Suprapubic skin (tissue), 4 donors: ENCODE data around the gene CELSR1. TPM values are rescaled to one million over a fixed set of nuclear protein-coding genes. Genes with fewer than 3 reads are reported as not detected.
"Not testable (repeated sequence)": the region's sequence is repeated elsewhere in the genome, so short reads cannot be mapped to it uniquely, and the experiment has no call there.

Experiments
- DNase-seq, 2 donors: peaks; one replicate each; pipeline ENCODE4 v3.0.0-alpha.2; 2019; ENCODE audit warnings: low spot score in 2 of 2
- H3K27ac ChIP-seq: fragments of 200-600 bp; sonication (generic); one replicate; pipeline ENCODE4 v1.5.1; 2019
- H3K27me3 ChIP-seq: fragments of 200-600 bp; sonication (generic); one replicate; pipeline ENCODE4 v1.5.1; 2019
- H3K36me3 ChIP-seq: fragments of 200-600 bp; sonication (generic); one replicate; pipeline ENCODE4 v1.5.1; 2019
- H3K4me1 ChIP-seq: fragments of 200-600 bp; sonication (generic); one replicate; pipeline ENCODE4 v1.5.1; 2019
- H3K4me3 ChIP-seq: fragments of 200-600 bp; sonication (generic); one replicate; pipeline ENCODE4 v1.5.1; 2019; ENCODE audit warnings: mild to moderate bottlenecking
- H3K9me3 ChIP-seq: fragments of 200-600 bp; sonication (generic); one replicate; pipeline ENCODE4 v1.5.1; 2019
- CTCF ChIP-seq, 2 donors: fragments of 200-600 bp in 1 of 2; fragments of 450-650 bp in 1 of 2; sonication (generic) in 1 of 2; IDR thresholded peaks; one replicate each; pipeline ENCODE4 v1.5.1; 2016 to 2019; ENCODE audit warnings: antibody characterized with exemption in 2 of 2, mild to moderate bottlenecking in 1 of 2, moderate library complexity in 1 of 2
- EP300 ChIP-seq: sonication (generic); formaldehyde crosslinking; IDR thresholded peaks from one replicate; pipeline ENCODE4 v1.6.1; 2017; ENCODE audit warnings: antibody characterized with exemption
- POLR2A ChIP-seq, 2 donors: fragments of 450-650 bp; IDR thresholded peaks; one replicate each; pipeline ENCODE4 v1.6.1; 2017; ENCODE audit warnings: antibody characterized with exemption in 2 of 2, mild to moderate bottlenecking in 2 of 2, moderate library complexity in 2 of 2
- POLR2AphosphoS5 ChIP-seq, 3 donors: sonication (generic); formaldehyde crosslinking; IDR thresholded peaks; one replicate each; pipeline ENCODE4 v1.6.1; 2017; ENCODE audit warnings: antibody characterized with exemption in 3 of 3
- WGBS: methylation state at CpG from one replicate; pipeline ENCODE4 v1.1.5; 2018; 5-methylcytosine and 5-hydroxymethylcytosine counted together
- total RNA-seq, 4 donors: library from RNA; depleted of rRNA; stranded (reverse); fragments of >200 nt; gene quantifications; one replicate each; pipeline ENCODE4 v1.1.0, GENCODE V29; 2016

Gene CELSR1
- total RNA-seq, 4 donors from 2014 or later: 75.6 to 102 (median 77.5) TPM

- Histone ChIP-seq H3K27ac (no peak overlapping the region), H3K4me1 (peaks cover 28% of the 10 kb centered on the region), H3K4me3 (no peak overlapping the region), H3K36me3 (no peaks in the 10 kb centered on the region), H3K9me3 (no peaks in the 10 kb centered on the region), H3K27me3 (no peaks in the 10 kb centered on the region)
- WGBS: 80% methylated on average over 10 of the region's 10 CpGs
- TF ChIP-seq POLR2AphosphoS5 (IDR thresholded peaks at IDR 0.05) (no peak), CTCF (IDR thresholded peaks at IDR 0.05) (no peak), POLR2A (IDR thresholded peaks at IDR 0.05) (no peak), EP300 (no peak)
- DNase-seq: peak in 1 of 2 donors; percentile 55
Observed at GRCh38 chr22:46516638-46517037, 20.8 kb downstream of the CELSR1 start.

GRCh38 chr22:46516112-46516487 is 21.3 kb downstream of the CELSR1 start:
- H3K27ac ChIP-seq, H3K36me3 ChIP-seq, H3K4me3 ChIP-seq, H3K9me3 ChIP-seq, H3K27me3 ChIP-seq, DNase-seq: not testable (repeated sequence)
- 93% methylated on average over 4 of the region's 5 CpGs for WGBS
- H3K4me1 ChIP-seq: peaks cover 30% of the 10 kb centered on the region

GRCh38 chr22:46515208-46516111 is 22.0 kb downstream of the CELSR1 start:
- Histone ChIP-seq H3K4me3 (no peak overlapping the region), H3K27ac (peak overlapping the region; percentile 74), H3K4me1 (peaks cover 30% of the 10 kb centered on the region), H3K9me3 (no peaks in the 10 kb centered on the region), H3K27me3 (no peaks in the 10 kb centered on the region), H3K36me3 (no peaks in the 10 kb centered on the region)
- 60% methylated on average over 10 of the region's 10 CpGs for WGBS
- peak in 1 of 2 donors; percentile 52 for DNase-seq
- TF ChIP-seq EP300: no peak
- no peak for TF ChIP-seq CTCF (IDR thresholded peaks at IDR 0.05)
- TF ChIP-seq POLR2AphosphoS5 (IDR thresholded peaks at IDR 0.05): no peak
- no peak for TF ChIP-seq POLR2A (IDR thresholded peaks at IDR 0.05)

DNA sequence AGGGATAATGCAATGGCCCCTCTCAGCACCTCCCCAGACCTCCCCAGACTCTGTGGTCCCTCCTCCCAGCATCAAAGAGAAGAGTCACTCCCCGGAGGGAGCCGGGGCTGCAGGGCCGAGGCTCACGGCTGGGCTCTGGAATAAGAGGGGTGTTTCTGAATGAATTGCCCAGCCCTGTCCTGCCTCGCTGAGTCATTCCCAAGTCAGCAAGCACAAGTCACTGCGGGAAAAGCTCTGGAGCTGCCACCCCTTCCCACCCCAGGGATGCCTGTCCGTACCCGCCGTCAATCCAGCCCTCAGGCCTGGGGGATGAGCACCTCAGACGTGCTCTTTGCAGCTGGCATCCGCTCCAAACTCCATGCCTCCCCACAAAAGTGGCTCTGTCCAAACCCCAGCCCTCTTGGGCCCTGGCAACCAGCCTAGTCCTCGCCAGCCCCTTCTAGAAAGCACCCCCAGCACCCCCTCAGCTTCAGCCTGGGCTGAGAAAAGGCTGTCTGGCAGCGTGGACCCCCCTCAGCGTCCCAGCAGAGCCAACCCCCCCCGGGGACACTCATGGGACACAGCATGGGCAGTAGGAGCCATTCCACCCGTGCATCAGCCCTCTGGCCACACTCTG is 22.7 kb downstream of the CELSR1 start:
- no peak overlapping the region for H3K4me3 ChIP-seq
- TF ChIP-seq POLR2A (IDR thresholded peaks at IDR 0.05): no peak
- no peak for TF ChIP-seq EP300
- TF ChIP-seq POLR2AphosphoS5 (IDR thresholded peaks at IDR 0.05): no peak
- TF ChIP-seq CTCF (IDR thresholded peaks at IDR 0.05): no peak
- H3K36me3 ChIP-seq: no peaks in the 10 kb centered on the region
- DNase-seq: no peak
- H3K27ac ChIP-seq: peak overlapping the region; percentile 74
- H3K9me3 ChIP-seq: no peaks in the 10 kb centered on the region
- no peaks in the 10 kb centered on the region for H3K27me3 ChIP-seq
- H3K4me1 ChIP-seq: peaks cover 30% of the 10 kb centered on the region
- 50% methylated on average over 12 of the region's 16 CpGs for WGBS

DNA sequence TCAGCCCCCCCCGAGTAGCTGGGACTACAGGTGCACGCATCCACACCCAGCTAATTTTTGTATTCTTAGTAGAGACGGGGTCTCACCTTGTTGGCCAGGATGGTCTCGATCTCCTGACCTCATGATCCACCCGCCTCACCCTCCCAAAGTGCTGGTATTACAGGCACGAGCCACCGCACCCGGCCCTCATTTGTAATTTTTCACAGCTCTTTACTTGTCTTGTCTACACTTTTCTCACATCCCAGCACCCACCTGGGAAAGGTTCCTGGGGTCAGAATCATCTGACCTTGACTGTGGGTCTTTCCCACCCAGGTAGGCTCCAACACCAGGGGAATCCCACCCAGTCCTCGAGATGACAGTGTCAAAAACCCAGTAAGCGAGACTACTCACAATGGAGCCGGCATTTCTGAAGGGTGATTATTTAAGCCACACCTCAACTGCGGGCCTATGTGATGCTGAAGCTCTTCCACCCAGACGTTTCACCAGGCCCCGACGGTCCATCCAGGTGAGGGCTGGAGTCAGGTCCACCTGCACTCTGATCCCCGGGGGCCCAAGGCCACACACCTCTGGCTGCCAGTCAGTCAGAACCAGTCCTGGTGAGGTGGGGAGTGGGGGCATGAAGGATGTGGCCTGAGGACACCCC is 23.4 kb downstream of the CELSR1 start:
- H3K4me1 ChIP-seq: peaks cover 30% of the 10 kb centered on the region

More for the DNA sequence above, 23.4 kb downstream of the CELSR1 start:
- Histone ChIP-seq H3K36me3 (no peaks in the 10 kb centered on the region), H3K9me3 (no peaks in the 10 kb centered on the region), H3K27ac (peak overlapping the region; percentile 74), H3K4me3 (no peak overlapping the region), H3K27me3 (no peaks in the 10 kb centered on the region)
- DNase-seq: no peak
- 63% methylated on average over 15 of the region's 16 CpGs for WGBS
- TF ChIP-seq CTCF (IDR thresholded peaks at IDR 0.05): no peak
- TF ChIP-seq EP300: no peak
- TF ChIP-seq POLR2A (IDR thresholded peaks at IDR 0.05): no peak
- no peak for TF ChIP-seq POLR2AphosphoS5 (IDR thresholded peaks at IDR 0.05)
